HG03039 (cell line): Measurements from ENCODE around the gene CDKAL1.

ENCODE experiments used
- ATAC-seq: cut with Tn5 transposase; IDR thresholded peaks from one replicate; pipeline ENCODE4 v1.9.1; 2021; ENCODE audit warnings: mild to moderate bottlenecking, moderate library complexity; ENCODE audit not compliant: unreplicated experiment

The CDKAL1 gene

GRCh38 chr6:21151119-21151518 is 616.9 kb downstream of the CDKAL1 start:
- ATAC-seq, result no peak

GRCh38 chr6:21151530-21151929 is 617.3 kb downstream of the CDKAL1 start:
- no peak for ATAC-seq

- peak; percentile 51 for ATAC-seq
These were observed 623.1 kb downstream of the CDKAL1 start for GRCh38 chr6:21157186-21157929.

GRCh38 chr6:21158149-21158548 is 623.9 kb downstream of the CDKAL1 start:
- ATAC-seq, result no peak

GRCh38 chr6:21158873-21159272 is 624.6 kb downstream of the CDKAL1 start:
- ATAC-seq, result no peak

GRCh38 chr6:21159465-21159864 is 625.2 kb downstream of the CDKAL1 start:
- no peak for ATAC-seq

- no peak for ATAC-seq
These were observed 627.5 kb downstream of the CDKAL1 start for GRCh38 chr6:21161707-21162106.

GRCh38 chr6:21163110-21163837 is 629.0 kb downstream of the CDKAL1 start:
- ATAC-seq, result no peak

GRCh38 chr6:21163838-21164180 is 629.6 kb downstream of the CDKAL1 start:
- no peak for ATAC-seq

GRCh38 chr6:21164768-21165326 is 630.6 kb downstream of the CDKAL1 start:
- peak; percentile 55 for ATAC-seq

- ATAC-seq, result no peak
These were observed 632.5 kb downstream of the CDKAL1 start for GRCh38 chr6:21166754-21167153.

- ATAC-seq, result no peak
These were observed 633.5 kb downstream of the CDKAL1 start for GRCh38 chr6:21167790-21168189.

GRCh38 chr6:21171801-21172200 is 637.5 kb downstream of the CDKAL1 start:
- no peak for ATAC-seq

- no peak for ATAC-seq
These were observed 638.8 kb downstream of the CDKAL1 start for GRCh38 chr6:21173031-21173430.

GRCh38 chr6:21173678-21174077 is 639.4 kb downstream of the CDKAL1 start:
- ATAC-seq, result no peak

GRCh38 chr6:21176197-21176596 is 641.9 kb downstream of the CDKAL1 start:
- no peak for ATAC-seq

- peak; percentile 64 for ATAC-seq
These were observed 645.9 kb downstream of the CDKAL1 start for GRCh38 chr6:21180155-21180554.

- no peak for ATAC-seq
These were observed 646.6 kb downstream of the CDKAL1 start for GRCh38 chr6:21180800-21181337.

GRCh38 chr6:21181866-21182265 is 647.6 kb downstream of the CDKAL1 start:
- no peak for ATAC-seq

- no peak for ATAC-seq
These were observed 648.3 kb downstream of the CDKAL1 start for GRCh38 chr6:21182589-21182988.

- no peak for ATAC-seq
These were observed 651.7 kb downstream of the CDKAL1 start for GRCh38 chr6:21185861-21186478.
